Mesenchymal stem cell (in vitro differentiated cells and primary cell): Measurements from ENCODE around the gene IGSF11.

Experiments
- DNase-seq: peaks from one replicate; pipeline ENCODE4 v3.0.0-alpha.2; 2013
- H2AFZ ChIP-seq: one replicate; pipeline ENCODE4 v1.6.1; 2013; ENCODE audit warnings: low read depth, mild to moderate bottlenecking, control low read depth, inconsistent platforms, low read length, moderate library complexity
- H2AK5ac ChIP-seq: 2 replicates; pipeline ENCODE4 v1.6.1; 2013; ENCODE audit warnings: low read length, moderate library complexity, mild to moderate bottlenecking, inconsistent platforms; ENCODE audit not compliant: severe bottlenecking
- H2BK120ac ChIP-seq: one replicate; pipeline ENCODE4 v1.6.1; 2013; ENCODE audit warnings: low read depth, mild to moderate bottlenecking, inconsistent platforms, low read length, moderate library complexity
- H2BK12ac ChIP-seq, 2 experiments: one replicate each; pipeline ENCODE4 v1.6.1; 2013; ENCODE audit warnings: inconsistent platforms in 2 of 2, low read length in 2 of 2, mild to moderate bottlenecking in 2 of 2, moderate library complexity in 2 of 2, control low read depth in 1 of 2
- H2BK15ac ChIP-seq: one replicate; pipeline ENCODE4 v1.6.1; 2013; ENCODE audit warnings: mild to moderate bottlenecking, low read depth, inconsistent platforms; ENCODE audit not compliant: poor library complexity, severe bottlenecking
- H2BK5ac ChIP-seq: 2 replicates; pipeline ENCODE4 v1.6.1; 2013; ENCODE audit warnings: low read depth, mild to moderate bottlenecking, low read length, control low read depth, inconsistent platforms; ENCODE audit not compliant: poor library complexity, severe bottlenecking
- H3K14ac ChIP-seq, 2 experiments: one replicate each; pipeline ENCODE4 v1.6.1; 2013; ENCODE audit warnings: inconsistent platforms in 2 of 2, low read length in 2 of 2, control low read depth in 1 of 2, mild to moderate bottlenecking in 1 of 2, moderate library complexity in 1 of 2
- H3K18ac ChIP-seq, 2 experiments: one replicate each; pipeline ENCODE4 v1.6.1; 2013; ENCODE audit warnings: inconsistent platforms in 2 of 2, low read length in 2 of 2, control low read depth in 1 of 2, low read depth in 1 of 2, mild to moderate bottlenecking in 1 of 2
- H3K23ac ChIP-seq, 2 experiments: one replicate each; pipeline ENCODE4 v1.6.1; 2013; ENCODE audit warnings: inconsistent platforms in 2 of 2, low read length in 2 of 2, mild to moderate bottlenecking in 2 of 2, moderate library complexity in 2 of 2, control low read depth in 1 of 2
- H3K27ac ChIP-seq: 2 replicates; pipeline ENCODE4 v1.5.1; 2013; ENCODE audit warnings: mild to moderate bottlenecking, moderate library complexity, low read length, control low read depth, inconsistent platforms; ENCODE audit not compliant: poor library complexity, severe bottlenecking
- H3K27me3 ChIP-seq, 2 experiments: 2 replicates each; pipeline versions ENCODE4 v1.6.1 to v1.7.0; 2013; ENCODE audit warnings: low read length in 2 of 2, mild to moderate bottlenecking in 2 of 2, moderate library complexity in 2 of 2, control low read depth in 1 of 2, inconsistent platforms in 1 of 2; ENCODE audit not compliant: control insufficient read depth in 1 of 2, insufficient read depth in 1 of 2
- H3K36me3 ChIP-seq, 2 experiments: 2 replicates each; pipeline versions ENCODE4 v1.6.1 to v1.7.0; 2013; ENCODE audit warnings: low read length in 2 of 2, control low read depth in 1 of 2, inconsistent platforms in 1 of 2, low read depth in 1 of 2, mild to moderate bottlenecking in 1 of 2; ENCODE audit not compliant: insufficient read depth in 2 of 2, control insufficient read depth in 1 of 2
- H3K4ac ChIP-seq, 2 experiments: one replicate each; pipeline ENCODE4 v1.6.1; 2013; ENCODE audit warnings: inconsistent platforms in 2 of 2, low read length in 2 of 2, mild to moderate bottlenecking in 2 of 2, moderate library complexity in 2 of 2, control low read depth in 1 of 2, low read depth in 1 of 2
- H3K4me1 ChIP-seq: 2 replicates; pipeline ENCODE4 v1.6.1; 2013; ENCODE audit warnings: low read depth, low read length, control low read depth; ENCODE audit not compliant: control insufficient read depth, insufficient read depth
- H3K4me2 ChIP-seq: 2 replicates; pipeline ENCODE4 v1.6.1; 2013; ENCODE audit warnings: low read length, mild to moderate bottlenecking, inconsistent platforms; ENCODE audit not compliant: poor library complexity, severe bottlenecking
- H3K4me3 ChIP-seq, 2 experiments: 2 replicates each; pipeline versions ENCODE4 v1.5.1 to v1.7.0; 2013; ENCODE audit warnings: low read length in 2 of 2, mild to moderate bottlenecking in 2 of 2, control low read depth in 1 of 2, low read depth in 1 of 2; ENCODE audit not compliant: insufficient read depth in 1 of 2
- H3K79me1 ChIP-seq: replicated peaks from 2 replicates; pipeline ENCODE4 v1.6.1; 2013; ENCODE audit warnings: mild to moderate bottlenecking, control low read depth, low read length, inconsistent platforms; ENCODE audit not compliant: poor library complexity, severe bottlenecking
- H3K9ac ChIP-seq: 2 replicates; pipeline ENCODE4 v1.7.0; 2013; ENCODE audit warnings: mild to moderate bottlenecking, low read length, moderate library complexity
- H3K9me3 ChIP-seq: 2 replicates; pipeline ENCODE4 v1.7.0; 2013; ENCODE audit warnings: mild to moderate bottlenecking, low read length; ENCODE audit not compliant: control insufficient read depth
- H4K8ac ChIP-seq: one replicate; pipeline ENCODE4 v1.6.1; 2013; ENCODE audit warnings: inconsistent platforms, mild to moderate bottlenecking, low read length, moderate library complexity
- H4K91ac ChIP-seq: one replicate; pipeline ENCODE4 v1.6.1; 2013; ENCODE audit warnings: mild to moderate bottlenecking, low read length, inconsistent platforms
- WGBS: methylation state at CpG from one replicate; pipeline ENCODE4 v1.1.7; 2013; ENCODE audit warnings: mixed read lengths; 5-methylcytosine and 5-hydroxymethylcytosine counted together

Gene IGSF11

DNA sequence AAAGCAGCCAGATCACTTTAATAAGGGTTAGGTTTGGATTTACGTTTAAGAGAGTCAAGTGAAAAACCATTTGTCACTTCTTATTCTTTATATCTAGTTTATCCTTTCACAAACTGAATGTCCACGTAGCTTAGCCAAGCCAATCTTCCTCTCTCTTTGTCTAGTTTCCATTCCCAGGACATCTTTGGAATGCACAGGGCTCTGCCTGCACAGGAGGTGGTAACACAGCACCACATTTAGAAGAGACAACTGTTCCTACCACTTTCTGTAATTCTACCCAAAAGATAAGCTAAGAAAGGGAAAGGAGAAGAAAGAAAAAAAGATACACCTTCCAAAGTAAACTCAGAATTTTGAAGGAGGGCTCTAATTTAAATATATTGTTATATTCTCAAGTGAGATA is 67.9 kb downstream of the IGSF11 start:
- Histone ChIP-seq H3K4ac (no peak overlapping the region), H2AK5ac (no peak overlapping the region), H2AFZ (no peak overlapping the region), H4K8ac (no peak overlapping the region), H2BK120ac (no peak overlapping the region), H3K9ac (no peak overlapping the region), H2BK5ac (no peak overlapping the region), H2BK12ac (no peak overlapping the region), H3K18ac (no peak overlapping the region), H3K9me3 (no peaks in the 10 kb centered on the region), H3K36me3 (no peaks in the 10 kb centered on the region), H3K79me1 (no peaks in the 10 kb centered on the region), H2BK15ac (no peak overlapping the region), H3K4me3 (no peak overlapping the region), H4K91ac (no peak overlapping the region), H3K4me2 (no peak overlapping the region), H3K4me1 (no peaks in the 10 kb centered on the region), H3K14ac (no peak overlapping the region), H3K23ac (no peak overlapping the region), H3K27ac (no peak overlapping the region), H3K27me3 (peaks cover 0 to 8% of the 10 kb centered on the region in 2 experiments)
- DNase-seq: no peak
- 59% methylated on average over 2 of the region's 2 CpGs for WGBS

DNA sequence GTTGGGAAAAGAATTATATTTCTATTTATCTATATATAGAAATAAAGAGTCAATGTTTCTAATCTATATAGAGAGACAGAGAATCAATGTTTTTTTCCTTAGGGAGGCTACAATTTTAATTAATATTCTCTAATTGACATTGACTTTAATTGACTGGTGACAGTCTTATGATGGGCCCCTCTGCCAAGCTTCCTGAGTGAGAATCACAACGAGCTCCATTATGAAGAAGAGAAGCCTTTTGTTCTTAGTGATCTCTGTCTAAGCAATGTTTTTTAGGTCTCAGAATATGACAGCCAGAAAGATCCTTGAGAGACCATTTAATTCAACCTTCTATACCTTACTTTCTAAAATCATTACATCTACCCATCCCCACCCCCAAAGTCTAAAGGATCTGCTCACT is 70.9 kb downstream of the IGSF11 start:
- H3K9me3 ChIP-seq: no peaks in the 10 kb centered on the region
- 90% methylated on average over 1 of the region's 1 CpG for WGBS
- H3K14ac ChIP-seq: no peak overlapping the region
- no peak overlapping the region for H3K4ac ChIP-seq
- H3K18ac ChIP-seq: no peak overlapping the region
- DNase-seq: no peak
- H2BK120ac ChIP-seq: no peak overlapping the region
- H2BK5ac ChIP-seq: no peak overlapping the region
- no peak overlapping the region for H4K8ac ChIP-seq
- no peaks in the 10 kb centered on the region for H3K4me1 ChIP-seq
- H4K91ac ChIP-seq: no peak overlapping the region
- no peak overlapping the region for H3K4me2 ChIP-seq
- H3K4me3 ChIP-seq: no peak overlapping the region
- H3K9ac ChIP-seq: no peak overlapping the region
- no peak overlapping the region for H3K27ac ChIP-seq
- H3K79me1 ChIP-seq: no peaks in the 10 kb centered on the region
- no peak overlapping the region for H2BK15ac ChIP-seq
- H3K36me3 ChIP-seq: no peaks in the 10 kb centered on the region
- H2AK5ac ChIP-seq: no peak overlapping the region
- no peak overlapping the region for H3K23ac ChIP-seq
- no peak overlapping the region for H2AFZ ChIP-seq
- no peak overlapping the region for H2BK12ac ChIP-seq
- H3K27me3 ChIP-seq: no peaks in the 10 kb centered on the region

DNA sequence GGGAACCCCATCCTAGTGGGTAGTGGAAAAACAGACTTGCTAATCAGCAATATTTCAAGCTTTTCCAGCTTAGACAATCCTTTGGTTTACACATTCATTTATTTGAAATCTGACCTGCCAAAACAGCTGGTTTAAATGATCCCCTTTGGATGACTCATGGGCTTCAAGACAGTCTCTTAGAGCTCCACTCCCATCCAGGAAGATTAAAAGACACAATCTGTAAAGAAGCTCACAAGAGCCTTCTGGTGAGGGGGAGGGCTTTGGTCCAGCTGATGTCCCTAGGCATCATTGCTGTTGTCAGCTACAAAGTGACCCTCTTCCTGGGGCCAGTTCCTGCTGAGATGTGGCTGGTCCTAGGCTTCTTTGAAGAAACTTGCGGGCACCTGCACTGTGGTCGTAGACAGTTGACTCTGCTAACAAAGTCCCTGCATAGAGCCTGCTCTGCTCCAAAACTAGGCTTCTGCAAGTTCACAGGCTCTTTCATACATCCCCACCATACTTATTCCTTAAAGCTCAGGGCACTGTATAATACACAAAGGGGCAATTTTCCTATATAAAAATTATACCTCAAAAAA is 73.7 kb downstream of the IGSF11 start:
- Histone ChIP-seq H2AFZ (no peak overlapping the region), H3K23ac (no peak overlapping the region), H3K14ac (no peak overlapping the region), H3K79me1 (no peaks in the 10 kb centered on the region), H2BK12ac (no peak overlapping the region), H4K91ac (no peak overlapping the region), H3K4ac (no peak overlapping the region), H3K4me3 (no peak overlapping the region), H3K4me2 (no peak overlapping the region), H3K18ac (no peak overlapping the region), H2BK15ac (no peak overlapping the region), H3K27ac (no peak overlapping the region), H3K9me3 (no peaks in the 10 kb centered on the region), H2BK120ac (no peak overlapping the region), H2AK5ac (no peak overlapping the region), H3K36me3 (no peaks in the 10 kb centered on the region), H2BK5ac (no peak overlapping the region), H3K27me3 (no peaks in the 10 kb centered on the region), H3K4me1 (no peaks in the 10 kb centered on the region), H4K8ac (no peak overlapping the region), H3K9ac (no peak overlapping the region)
- DNase-seq: no peak
- WGBS: 100% methylated on average over 2 of the region's 2 CpGs

DNA sequence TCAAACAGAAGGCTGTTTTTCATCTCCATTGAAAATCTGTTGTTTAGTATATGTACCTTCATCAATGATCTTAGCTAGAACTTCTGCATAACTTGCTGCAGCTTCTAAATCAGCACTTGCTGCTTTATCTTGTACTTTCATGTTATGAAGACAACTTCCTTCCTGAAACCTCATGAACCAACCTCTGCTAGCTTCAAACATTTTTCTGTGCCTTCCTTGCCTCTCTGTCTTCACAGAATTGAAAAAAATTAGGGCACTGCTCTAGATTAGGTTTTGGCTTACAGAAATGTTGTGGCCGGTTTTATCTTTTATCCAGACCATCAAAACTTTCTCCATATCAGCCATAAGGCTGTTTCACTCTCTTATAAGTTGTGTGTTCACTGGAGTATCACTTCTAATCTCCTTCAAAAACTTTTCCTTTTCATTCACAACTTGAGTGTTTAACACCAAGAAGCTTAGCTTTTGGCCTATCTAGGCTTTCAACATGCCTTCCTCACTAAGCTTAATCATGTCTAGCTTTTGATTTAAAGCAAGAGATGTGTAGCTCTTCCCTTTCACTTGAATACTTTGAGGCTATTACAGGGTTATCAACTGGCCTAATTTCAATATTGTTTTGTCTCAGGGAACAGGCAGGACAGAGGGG is 78.6 kb downstream of the IGSF11 start:
- H3K14ac ChIP-seq: no peak overlapping the region
- no peak overlapping the region for H3K23ac ChIP-seq

More for the DNA sequence above, 78.6 kb downstream of the IGSF11 start:
- DNase-seq: no peak
- no peak overlapping the region for H3K4ac ChIP-seq
- 71% methylated on average over 1 of the region's 1 CpG for WGBS
- no peaks in the 10 kb centered on the region for H3K27me3 ChIP-seq
- H3K36me3 ChIP-seq: no peaks in the 10 kb centered on the region
- peaks cover 7% of the 10 kb centered on the region for H3K9me3 ChIP-seq
- H3K4me3 ChIP-seq: no peak overlapping the region
- H2BK15ac ChIP-seq: no peak overlapping the region
- H4K8ac ChIP-seq: no peak overlapping the region
- H2AFZ ChIP-seq: no peak overlapping the region
- H2AK5ac ChIP-seq: no peak overlapping the region
- no peak overlapping the region for H3K27ac ChIP-seq
- no peaks in the 10 kb centered on the region for H3K79me1 ChIP-seq
- H3K4me2 ChIP-seq: no peak overlapping the region
- no peaks in the 10 kb centered on the region for H3K4me1 ChIP-seq
- no peak overlapping the region for H2BK12ac ChIP-seq
- H2BK5ac ChIP-seq: no peak overlapping the region
- H3K18ac ChIP-seq: no peak overlapping the region
- no peak overlapping the region for H3K9ac ChIP-seq
- no peak overlapping the region for H4K91ac ChIP-seq
- H2BK120ac ChIP-seq: no peak overlapping the region
